Amygdala (tissue), 56 donors: Measurements from ENCODE around the gene TAB3.
"Not testable (repeated sequence)": the region's sequence is repeated elsewhere in the genome, so short reads cannot be mapped to it uniquely, and the experiment has no call there.

Experiments
- DNase-seq, 56 donors: peaks; one replicate each; lab custom pipeline; 2025; lab: John Stamatoyannopoulos, UW

TAB3 gene

GRCh38 chrX:30821116-30821515 is 67.9 kb downstream of the TAB3 start:
- DNase-seq, result no peak

DNA sequence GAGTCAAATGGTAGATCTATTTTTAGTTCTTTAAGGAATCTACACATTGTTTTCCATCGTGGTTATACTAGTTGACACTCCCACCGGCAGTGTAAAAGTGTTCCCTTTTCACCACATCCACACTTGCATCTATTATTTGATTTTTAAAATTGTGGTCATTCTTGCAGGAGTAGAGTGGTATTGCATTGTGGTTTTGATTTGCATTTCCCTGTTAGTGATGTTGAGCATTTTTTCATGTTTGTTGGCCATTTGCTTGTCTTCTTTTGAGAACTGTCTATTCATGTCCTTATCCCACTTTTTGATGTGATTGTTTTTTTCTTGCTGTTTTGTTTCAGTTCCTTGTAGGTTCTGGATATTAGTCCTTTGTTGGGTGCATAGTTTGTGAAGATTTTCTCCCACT is 70.0 kb downstream of the TAB3 start:
- no peak for DNase-seq

DNA sequence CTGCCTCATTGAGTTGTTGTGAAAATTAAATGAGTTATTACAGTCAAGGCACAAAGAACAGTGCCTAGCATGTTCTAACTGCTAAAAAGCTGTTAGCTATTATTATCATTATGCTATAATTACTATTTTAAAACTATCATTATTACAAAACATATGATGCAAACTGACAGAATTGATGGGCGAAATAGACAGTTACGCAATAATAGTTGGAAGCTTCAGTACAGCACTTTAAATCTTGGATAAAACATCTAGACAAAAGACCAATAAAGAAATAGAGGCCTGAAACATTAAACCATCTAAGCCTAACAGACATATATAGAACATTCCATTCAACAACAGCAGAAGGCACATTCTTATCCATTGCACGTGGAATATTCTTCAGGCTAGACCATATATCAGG is 73.0 kb downstream of the TAB3 start:
- no peak for DNase-seq

GRCh38 chrX:30814978-30815377 is 74.1 kb downstream of the TAB3 start:
- no peak for DNase-seq

DNA sequence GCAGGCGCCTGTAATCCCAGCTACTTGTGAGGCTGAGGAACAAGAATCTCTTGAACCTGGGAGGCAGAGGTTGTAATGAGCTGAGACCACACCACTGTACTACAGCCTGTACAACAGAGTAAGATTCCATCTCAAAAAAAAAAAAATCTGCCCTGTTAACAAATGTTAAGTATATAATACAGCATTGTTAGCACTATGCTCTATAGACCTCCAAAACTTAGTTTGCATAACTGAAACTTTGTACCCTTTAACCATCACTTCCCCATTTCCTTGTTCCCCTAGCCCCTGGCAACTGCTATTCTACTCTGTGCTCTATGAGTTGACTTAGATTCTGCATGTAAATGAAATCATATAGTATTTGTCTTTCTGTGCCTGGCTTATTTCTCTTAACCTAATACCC is 76.7 kb downstream of the TAB3 start:
- no peak for DNase-seq

DNA sequence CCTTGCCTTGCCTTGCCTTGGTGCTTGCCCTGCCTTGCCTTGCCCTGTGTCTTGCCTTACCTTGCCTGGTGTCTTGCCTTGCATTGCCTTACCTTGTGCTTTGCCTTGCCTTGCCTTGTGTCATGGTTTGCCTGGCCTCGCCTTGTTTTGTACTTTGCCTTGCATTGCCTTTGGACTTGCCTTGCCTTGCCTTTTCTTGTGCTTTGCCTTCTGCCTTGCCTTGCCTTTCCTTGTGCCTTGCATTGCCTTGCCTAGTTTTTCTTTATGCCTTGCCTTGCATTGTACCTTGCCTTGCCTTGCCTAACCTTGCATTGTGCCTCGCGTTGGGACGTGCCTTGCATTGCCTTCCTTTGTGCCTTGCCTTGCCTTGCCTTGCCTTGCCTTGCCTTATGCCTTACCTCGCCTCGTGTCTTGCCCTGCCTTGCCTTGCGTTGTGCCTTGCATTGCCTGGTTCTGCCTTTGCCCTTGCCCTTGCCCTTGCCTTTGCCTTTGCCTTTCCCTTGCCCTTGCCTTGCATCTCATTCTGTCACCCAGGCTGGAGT is 82.8 kb downstream of the TAB3 start:
- no peak for DNase-seq

GRCh38 chrX:30804462-30804861 is 84.6 kb downstream of the TAB3 start:
- DNase-seq, result no peak

- DNase-seq, result no peak
Measured at GRCh38 chrX:30800901-30801300, 88.2 kb downstream of the TAB3 start.

GRCh38 chrX:30799327-30799726 is 89.7 kb downstream of the TAB3 start:
- DNase-seq, result no peak

- DNase-seq, result no peak
Measured at GRCh38 chrX:30798810-30799209, 90.2 kb downstream of the TAB3 start.

GRCh38 chrX:30797301-30797700 is 91.8 kb downstream of the TAB3 start:
- DNase-seq, result not testable (repeated sequence)

- DNase-seq, result no peak
Measured at GRCh38 chrX:30795981-30796958, 92.8 kb downstream of the TAB3 start.

- no peak for DNase-seq
Measured at GRCh38 chrX:30794497-30794896, 94.6 kb downstream of the TAB3 start.

GRCh38 chrX:30793767-30794103 is 95.3 kb downstream of the TAB3 start:
- DNase-seq, result no peak

DNA sequence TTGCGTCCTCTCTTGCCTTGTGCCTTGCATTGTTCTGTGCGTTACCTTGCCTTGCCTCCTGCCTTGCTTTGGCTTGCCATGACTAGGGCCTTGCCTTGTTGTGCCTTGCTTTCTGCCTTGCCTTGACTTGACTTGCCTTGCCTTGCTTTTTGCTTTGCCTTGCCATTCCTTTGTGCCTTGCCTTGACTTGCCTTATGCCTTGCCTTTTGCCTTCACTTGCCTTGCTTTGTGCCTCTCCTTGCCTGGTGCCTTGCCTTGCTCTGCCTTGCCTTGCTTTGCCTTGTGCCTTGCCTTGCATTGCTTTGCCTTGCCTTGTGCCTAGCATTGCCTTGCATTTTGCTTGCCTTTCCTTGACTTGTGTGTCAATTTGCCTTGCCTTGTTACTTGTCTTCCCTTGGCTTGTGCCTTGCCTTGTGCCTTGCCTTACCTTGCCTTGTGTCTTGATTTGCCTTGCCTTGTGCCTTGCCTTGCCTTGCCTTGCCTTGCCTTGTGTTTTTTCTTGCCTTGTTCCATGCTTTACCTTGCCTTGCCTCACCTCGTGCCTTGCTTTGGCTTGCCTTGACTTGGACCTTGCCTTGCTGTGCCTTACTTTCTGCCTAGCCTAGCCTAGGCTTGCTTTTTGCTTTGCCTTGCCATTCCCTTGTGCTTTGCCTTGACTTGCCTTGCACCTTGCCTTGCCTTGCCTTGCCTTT is 95.8 kb downstream of the TAB3 start:
- DNase-seq, result no peak

- DNase-seq, result no peak
Measured at GRCh38 chrX:30791296-30792278, 97.5 kb downstream of the TAB3 start.

GRCh38 chrX:30787012-30787411 is 102.0 kb downstream of the TAB3 start:
- no peak for DNase-seq

GRCh38 chrX:30786374-30786773 is 102.7 kb downstream of the TAB3 start:
- DNase-seq, result no peak

DNA sequence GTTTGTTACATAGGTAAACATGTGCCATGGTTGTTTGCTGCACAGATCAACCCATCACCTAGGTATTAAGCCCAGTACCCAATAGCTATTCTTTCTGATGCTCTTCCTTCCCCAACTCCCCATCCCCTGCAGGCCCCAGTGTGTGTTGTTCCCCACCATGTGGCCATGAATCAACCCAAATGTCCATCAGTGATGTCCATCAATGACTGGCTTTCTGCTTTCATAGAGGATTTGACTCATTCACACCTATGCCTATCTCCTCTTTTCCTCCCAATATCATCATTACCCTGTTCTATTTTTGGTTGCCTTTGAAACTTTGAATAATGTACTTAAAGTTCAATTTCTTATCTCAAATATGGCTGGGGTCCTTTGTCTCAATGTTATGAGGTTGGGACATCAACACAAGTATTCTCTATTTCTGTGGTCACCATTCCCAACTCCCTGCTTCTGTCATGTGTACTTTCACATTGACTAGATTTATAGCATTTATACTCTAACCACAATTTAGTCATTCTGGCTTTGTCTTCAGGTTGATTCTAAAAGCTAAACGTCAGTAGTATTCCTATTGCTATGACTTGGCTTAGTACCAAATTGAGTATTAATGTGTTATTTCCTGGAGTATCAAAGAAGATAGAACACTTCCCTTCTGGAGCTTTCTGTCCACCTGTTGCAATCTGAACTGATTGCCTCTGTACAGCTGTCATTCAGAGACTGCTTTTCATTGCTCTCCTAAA is 107.2 kb downstream of the TAB3 start:
- DNase-seq, result no peak
